Neural cell (in vitro differentiated cells): ENCODE measurements around the gene IFNGR1. TPM values are rescaled to one million over a fixed set of nuclear protein-coding genes. Genes with fewer than 3 reads are reported as not detected.

Source experiments
- H2AFZ ChIP-seq: fragments of 200-600, 300-800 bp; sonication (generic), shearing (Covaris generic); 2 replicates; pipeline ENCODE4 v1.6.0; 2014; ENCODE audit warnings: low read depth, mild to moderate bottlenecking, antibody characterized with exemption, low read length, moderate library complexity
- H3F3A ChIP-seq: fragments of 200-600 bp; shearing (Covaris generic); 2 replicates; pipeline ENCODE4 v1.6.1; 2016; ENCODE audit warnings: mild to moderate bottlenecking, moderate library complexity, mixed read lengths, antibody characterized with exemption, low read length; ENCODE audit not compliant: insufficient read depth, poor library complexity, severe bottlenecking
- H3K27ac ChIP-seq: fragments of 200-600, 300-800 bp; sonication (generic), shearing (Covaris generic); 2 replicates; pipeline ENCODE4 v1.5.1; 2014; ENCODE audit warnings: mild to moderate bottlenecking, low read length, moderate library complexity
- H3K27me3 ChIP-seq: fragments of 300-800, 200-600 bp; sonication (generic), shearing (Covaris generic); 2 replicates; pipeline ENCODE4 v1.6.0; 2014; ENCODE audit warnings: mild to moderate bottlenecking, low read depth, low read length, moderate library complexity; ENCODE audit not compliant: insufficient read depth
- H3K36me3 ChIP-seq: fragments of 300-800, 200-600 bp; sonication (generic), shearing (Covaris generic); 2 replicates; pipeline ENCODE4 v1.5.1; 2014; ENCODE audit warnings: mild to moderate bottlenecking, antibody characterized with exemption, low read length, moderate library complexity; ENCODE audit not compliant: insufficient read depth
- H3K4me2 ChIP-seq: fragments of 300-800, 200-600 bp; sonication (generic), shearing (Covaris generic); 2 replicates; pipeline ENCODE4 v1.6.0; 2014; ENCODE audit warnings: mild to moderate bottlenecking, low read length
- H3K4me3 ChIP-seq: fragments of 300-800, 200-600 bp; sonication (generic), shearing (Covaris generic); 2 replicates; pipeline ENCODE4 v1.5.1; 2014; ENCODE audit warnings: mild to moderate bottlenecking, low read length, moderate library complexity
- H3K79me2 ChIP-seq: fragments of 200-600 bp; shearing (Covaris generic); replicated peaks from 2 replicates; pipeline ENCODE4 v1.6.0; 2014; ENCODE audit warnings: mild to moderate bottlenecking, low read length, moderate library complexity; ENCODE audit not compliant: insufficient read depth
- H3K9ac ChIP-seq: fragments of 300-800, 200-600 bp; sonication (generic), shearing (Covaris generic); 2 replicates; pipeline ENCODE4 v1.6.1; 2016; ENCODE audit warnings: mild to moderate bottlenecking, low read length, mixed read lengths
- H3K9me2 ChIP-seq: fragments of 200-600 bp; shearing (Covaris generic); 2 replicates; pipeline ENCODE4 v1.6.1; 2016; ENCODE audit warnings: mild to moderate bottlenecking, low read length, mixed read lengths; ENCODE audit not compliant: insufficient read depth
- H3K9me3 ChIP-seq: fragments of 200-600, 300-800 bp; sonication (generic), shearing (Covaris generic); 2 replicates; pipeline ENCODE4 v1.6.1; 2016; ENCODE audit warnings: mild to moderate bottlenecking, mixed run types, low read length, moderate library complexity, mixed read lengths
- H4K20me1 ChIP-seq: fragments of 200-600 bp; shearing (Covaris generic); 2 replicates; pipeline ENCODE4 v1.6.1; 2016; ENCODE audit warnings: mild to moderate bottlenecking, mixed run types; ENCODE audit not compliant: insufficient read depth
- EP300 ChIP-seq: fragments of 450-650 bp; conservative IDR thresholded peaks from 2 replicates; pipeline ENCODE4 v1.6.1; 2014; ENCODE audit warnings: antibody characterized with exemption, mild to moderate bottlenecking, moderate library complexity; ENCODE audit not compliant: poor library complexity, severe bottlenecking
- EZH2 ChIP-seq: fragments of 200-600, 300-800 bp; shearing (Covaris generic), sonication (generic); IDR thresholded peaks from 2 replicates; pipeline ENCODE4 v1.6.1; 2014; ENCODE audit warnings: antibody characterized with exemption, low read length, borderline replicate concordance, mild to moderate bottlenecking; ENCODE audit not compliant: insufficient read depth, poor library complexity, severe bottlenecking
- MXI1 ChIP-seq: fragments of 450-650 bp; conservative IDR thresholded peaks from 2 replicates; pipeline ENCODE4 v1.6.1; 2014; ENCODE audit warnings: antibody characterized with exemption, mild to moderate bottlenecking; ENCODE audit not compliant: poor library complexity, severe bottlenecking
- POLR2AphosphoS5 ChIP-seq: IDR thresholded peaks from 2 replicates; pipeline ENCODE4 v1.6.1; 2012
- RAD21 ChIP-seq: fragments of 450-650 bp; conservative IDR thresholded peaks from 2 replicates; pipeline ENCODE4 v1.6.1; 2014; ENCODE audit warnings: antibody characterized with exemption, mild to moderate bottlenecking, moderate library complexity
- SMC3 ChIP-seq: fragments of 450-650 bp; conservative IDR thresholded peaks from 2 replicates; pipeline ENCODE4 v1.6.1; 2014; ENCODE audit warnings: antibody characterized with exemption, mild to moderate bottlenecking, moderate library complexity; ENCODE audit not compliant: poor library complexity
- TAF1 ChIP-seq: IDR thresholded peaks from 2 replicates; pipeline ENCODE4 v1.6.1; 2012; ENCODE audit warnings: low read depth
- polyA plus RNA-seq: library from polyadenylated mRNA; depleted of rRNA; stranded (reverse); fragments of >200 nt; gene quantifications from 2 replicates; pipeline ENCODE4 v1.2.3, GENCODE V29; 2014
- TF ChIP-seq, protein P1 (sequence below): IDR thresholded peaks from 2 replicates; pipeline ENCODE4 v1.6.1; 2012; ENCODE audit warnings: borderline replicate concordance
- TF ChIP-seq, protein P2 (sequence below): fragments of 450-650 bp; IDR thresholded peaks from 2 replicates; pipeline ENCODE4 v1.5.1; 2014; ENCODE audit warnings: antibody characterized with exemption, mild to moderate bottlenecking, moderate library complexity; ENCODE audit not compliant: poor library complexity, severe bottlenecking

The IFNGR1 gene
- polyA plus RNA-seq, 1 donor from 2014 or later, result 57.2 TPM

DNA sequence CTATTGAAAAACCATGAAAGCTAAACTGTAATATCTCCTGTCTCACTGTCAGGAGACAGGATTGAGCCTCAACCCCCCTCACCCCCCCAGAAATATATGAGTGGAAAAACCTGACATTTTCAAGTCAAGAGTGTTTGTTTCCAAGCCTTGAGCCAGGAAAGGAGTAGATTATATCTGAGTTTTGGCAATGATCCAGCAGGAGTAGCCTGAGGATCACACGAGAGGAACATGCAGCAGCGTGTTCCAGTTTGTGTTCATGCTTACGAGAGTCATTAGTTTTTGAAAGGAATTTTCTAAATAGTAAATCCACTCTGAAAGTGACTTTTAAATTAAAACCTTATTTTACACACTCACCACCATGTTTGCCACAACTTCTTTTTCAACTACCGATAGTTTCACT, 61.6 kb downstream of the IFNGR1 start:
- no peak overlapping the region for H3K27ac ChIP-seq
- H2AFZ ChIP-seq, result no peak overlapping the region
- no peaks in the 10 kb centered on the region for H3F3A ChIP-seq
- no peak for TF ChIP-seq SMC3
- TF ChIP-seq TAF1, result no peak
- no peaks in the 10 kb centered on the region for H3K79me2 ChIP-seq
- H3K4me3 ChIP-seq, result no peak overlapping the region
- no peaks in the 10 kb centered on the region for H3K27me3 ChIP-seq
- no peaks in the 10 kb centered on the region for H3K9me2 ChIP-seq
- H4K20me1 ChIP-seq, result no peaks in the 10 kb centered on the region
- H3K9ac ChIP-seq, result no peak overlapping the region
- H3K4me2 ChIP-seq, result no peak overlapping the region
- H3K9me3 ChIP-seq, result no peaks in the 10 kb centered on the region
- H3K36me3 ChIP-seq, result no peaks in the 10 kb centered on the region

DNA sequence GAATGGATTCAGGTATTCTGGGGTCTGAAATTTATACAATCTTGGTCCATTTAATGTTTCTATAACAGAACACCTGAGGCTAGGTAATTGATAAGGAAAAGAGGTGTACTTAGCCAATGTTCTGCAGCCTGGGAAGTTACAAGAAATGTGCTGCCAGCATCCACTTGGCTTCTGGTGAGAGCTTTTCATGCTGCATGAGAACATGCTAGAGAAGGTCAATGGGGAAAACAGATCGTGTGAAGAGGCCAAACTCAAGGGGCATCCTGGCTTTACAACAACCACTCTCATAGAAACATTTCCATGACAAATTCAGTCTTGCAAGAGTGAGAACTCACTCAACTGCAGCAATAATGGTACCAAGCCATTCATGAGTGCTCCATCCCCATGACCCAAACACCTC, 62.5 kb downstream of the IFNGR1 start:
- no peaks in the 10 kb centered on the region for H3K27me3 ChIP-seq
- TF ChIP-seq SMC3 (no peak), POLR2AphosphoS5 (no peak), EP300 (no peak), RAD21 (no peak), EZH2 (no peak), MXI1 (no peak), TAF1 (no peak)
- TF ChIP-seq, protein P1, sequence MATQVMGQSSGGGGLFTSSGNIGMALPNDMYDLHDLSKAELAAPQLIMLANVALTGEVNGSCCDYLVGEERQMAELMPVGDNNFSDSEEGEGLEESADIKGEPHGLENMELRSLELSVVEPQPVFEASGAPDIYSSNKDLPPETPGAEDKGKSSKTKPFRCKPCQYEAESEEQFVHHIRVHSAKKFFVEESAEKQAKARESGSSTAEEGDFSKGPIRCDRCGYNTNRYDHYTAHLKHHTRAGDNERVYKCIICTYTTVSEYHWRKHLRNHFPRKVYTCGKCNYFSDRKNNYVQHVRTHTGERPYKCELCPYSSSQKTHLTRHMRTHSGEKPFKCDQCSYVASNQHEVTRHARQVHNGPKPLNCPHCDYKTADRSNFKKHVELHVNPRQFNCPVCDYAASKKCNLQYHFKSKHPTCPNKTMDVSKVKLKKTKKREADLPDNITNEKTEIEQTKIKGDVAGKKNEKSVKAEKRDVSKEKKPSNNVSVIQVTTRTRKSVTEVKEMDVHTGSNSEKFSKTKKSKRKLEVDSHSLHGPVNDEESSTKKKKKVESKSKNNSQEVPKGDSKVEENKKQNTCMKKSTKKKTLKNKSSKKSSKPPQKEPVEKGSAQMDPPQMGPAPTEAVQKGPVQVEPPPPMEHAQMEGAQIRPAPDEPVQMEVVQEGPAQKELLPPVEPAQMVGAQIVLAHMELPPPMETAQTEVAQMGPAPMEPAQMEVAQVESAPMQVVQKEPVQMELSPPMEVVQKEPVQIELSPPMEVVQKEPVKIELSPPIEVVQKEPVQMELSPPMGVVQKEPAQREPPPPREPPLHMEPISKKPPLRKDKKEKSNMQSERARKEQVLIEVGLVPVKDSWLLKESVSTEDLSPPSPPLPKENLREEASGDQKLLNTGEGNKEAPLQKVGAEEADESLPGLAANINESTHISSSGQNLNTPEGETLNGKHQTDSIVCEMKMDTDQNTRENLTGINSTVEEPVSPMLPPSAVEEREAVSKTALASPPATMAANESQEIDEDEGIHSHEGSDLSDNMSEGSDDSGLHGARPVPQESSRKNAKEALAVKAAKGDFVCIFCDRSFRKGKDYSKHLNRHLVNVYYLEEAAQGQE, result no peak
- TF ChIP-seq, protein P2, sequence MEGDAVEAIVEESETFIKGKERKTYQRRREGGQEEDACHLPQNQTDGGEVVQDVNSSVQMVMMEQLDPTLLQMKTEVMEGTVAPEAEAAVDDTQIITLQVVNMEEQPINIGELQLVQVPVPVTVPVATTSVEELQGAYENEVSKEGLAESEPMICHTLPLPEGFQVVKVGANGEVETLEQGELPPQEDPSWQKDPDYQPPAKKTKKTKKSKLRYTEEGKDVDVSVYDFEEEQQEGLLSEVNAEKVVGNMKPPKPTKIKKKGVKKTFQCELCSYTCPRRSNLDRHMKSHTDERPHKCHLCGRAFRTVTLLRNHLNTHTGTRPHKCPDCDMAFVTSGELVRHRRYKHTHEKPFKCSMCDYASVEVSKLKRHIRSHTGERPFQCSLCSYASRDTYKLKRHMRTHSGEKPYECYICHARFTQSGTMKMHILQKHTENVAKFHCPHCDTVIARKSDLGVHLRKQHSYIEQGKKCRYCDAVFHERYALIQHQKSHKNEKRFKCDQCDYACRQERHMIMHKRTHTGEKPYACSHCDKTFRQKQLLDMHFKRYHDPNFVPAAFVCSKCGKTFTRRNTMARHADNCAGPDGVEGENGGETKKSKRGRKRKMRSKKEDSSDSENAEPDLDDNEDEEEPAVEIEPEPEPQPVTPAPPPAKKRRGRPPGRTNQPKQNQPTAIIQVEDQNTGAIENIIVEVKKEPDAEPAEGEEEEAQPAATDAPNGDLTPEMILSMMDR, result no peak

DNA sequence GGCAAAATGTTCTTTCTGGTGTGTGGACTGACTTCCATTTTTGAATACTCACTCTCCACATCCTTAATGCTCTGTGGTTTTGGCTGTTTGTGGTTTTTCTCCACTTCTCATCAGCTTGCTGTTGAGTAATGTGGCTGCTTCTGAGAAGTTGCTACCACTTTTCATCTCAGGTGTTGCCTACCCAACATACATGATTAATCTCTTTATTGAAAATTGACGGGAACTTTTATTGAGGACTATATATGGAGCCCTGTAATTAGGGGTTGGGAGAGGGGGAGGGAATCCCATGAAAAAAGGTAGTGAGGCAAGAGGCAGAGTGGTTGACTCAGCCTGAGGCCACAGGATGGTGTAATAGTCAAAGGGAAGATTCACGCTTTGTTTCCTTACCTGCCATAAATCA, 63.4 kb downstream of the IFNGR1 start:
- Histone ChIP-seq H3K27me3 (no peaks in the 10 kb centered on the region), H2AFZ (no peak overlapping the region), H4K20me1 (no peaks in the 10 kb centered on the region), H3K9ac (no peak overlapping the region), H3K79me2 (no peaks in the 10 kb centered on the region), H3K4me3 (no peak overlapping the region), H3K27ac (no peak overlapping the region), H3K9me3 (no peaks in the 10 kb centered on the region), H3K9me2 (no peaks in the 10 kb centered on the region), H3K4me2 (no peak overlapping the region), H3F3A (no peaks in the 10 kb centered on the region), H3K36me3 (no peaks in the 10 kb centered on the region)
- TF ChIP-seq TAF1, result no peak
- no peak for TF ChIP-seq RAD21
- no peak for TF ChIP-seq EZH2
- TF ChIP-seq EP300, result no peak
- no peak for TF ChIP-seq POLR2AphosphoS5

More for the DNA sequence above, 62.5 kb downstream of the IFNGR1 start:
- no peaks in the 10 kb centered on the region for H3K79me2 ChIP-seq
- H3K4me3 ChIP-seq, result no peak overlapping the region
- no peaks in the 10 kb centered on the region for H3F3A ChIP-seq
- H3K9me3 ChIP-seq, result no peaks in the 10 kb centered on the region
- H3K9ac ChIP-seq, result no peak overlapping the region
- H3K9me2 ChIP-seq, result no peaks in the 10 kb centered on the region
- no peaks in the 10 kb centered on the region for H4K20me1 ChIP-seq
- H2AFZ ChIP-seq, result no peak overlapping the region
- no peak overlapping the region for H3K27ac ChIP-seq
- no peak overlapping the region for H3K4me2 ChIP-seq
- H3K36me3 ChIP-seq, result no peaks in the 10 kb centered on the region
